Embryonic facial prominence (tissue), 1 donor: Measurements from ENCODE around the gene MGAT4B.
"Not testable (repeated sequence)": the region's sequence is repeated elsewhere in the genome, so short reads cannot be mapped to it uniquely, and the experiment has no call there.

ENCODE experiments used
- DNase-seq: peaks from one replicate; pipeline ENCODE4 v3.0.0-alpha.2; 2016; ENCODE audit errors: extremely low spot score

The MGAT4B gene

GRCh38 chr5:179795049-179795862, 11.4 kb downstream of the MGAT4B start:
- no peak for DNase-seq

- DNase-seq = no peak
Measured at GRCh38 chr5:179794575-179794974, 12.1 kb downstream of the MGAT4B start.

GRCh38 chr5:179794171-179794570, 12.5 kb downstream of the MGAT4B start:
- DNase-seq = no peak

- no peak for DNase-seq
Measured at GRCh38 chr5:179793468-179794139, 13.1 kb downstream of the MGAT4B start, which contains the start of gene LTC4S. TSS of gene LTC4S (plus strand) at chr5:179793986. CDS start at chr5:179794081, 95 bp downstream.

- no peak for DNase-seq
Measured at GRCh38 chr5:179792612-179793467, 13.8 kb downstream of the MGAT4B start.

- no peak for DNase-seq
Measured at GRCh38 chr5:179791881-179792611, 14.6 kb downstream of the MGAT4B start.

GRCh38 chr5:179789278-179789677, 17.4 kb downstream of the MGAT4B start:
- DNase-seq = not testable (repeated sequence)

GRCh38 chr5:179788193-179788854, 18.3 kb downstream of the MGAT4B start:
- DNase-seq = no peak

- DNase-seq = no peak
Measured at GRCh38 chr5:179786861-179787260, 19.8 kb downstream of the MGAT4B start.

GRCh38 chr5:179783128-179783527, 23.5 kb downstream of the MGAT4B start:
- no peak for DNase-seq

GRCh38 chr5:179781846-179782245, 24.8 kb downstream of the MGAT4B start:
- no peak for DNase-seq

- DNase-seq = no peak
Measured at GRCh38 chr5:179780362-179780761, 26.3 kb downstream of the MGAT4B start.

- no peak for DNase-seq
Measured at GRCh38 chr5:179779826-179780225, 26.8 kb downstream of the MGAT4B start.

GRCh38 chr5:179778591-179778990, 28.1 kb downstream of the MGAT4B start:
- DNase-seq = no peak

- DNase-seq = no peak
Measured at GRCh38 chr5:179777909-179778308, 28.8 kb downstream of the MGAT4B start.

- DNase-seq = no peak
Measured at GRCh38 chr5:179777456-179777855, 29.2 kb downstream of the MGAT4B start.

GRCh38 chr5:179776411-179776938, 30.2 kb downstream of the MGAT4B start:
- no peak for DNase-seq

GRCh38 chr5:179774442-179774841, 32.2 kb downstream of the MGAT4B start:
- no peak for DNase-seq

GRCh38 chr5:179773686-179774040, 33.0 kb downstream of the MGAT4B start:
- no peak for DNase-seq

GRCh38 chr5:179772351-179772750, 34.3 kb downstream of the MGAT4B start:
- no peak for DNase-seq
